CD4-positive, alpha-beta T cell treated with Interferon gamma for 1 hour (primary cell): ENCODE data around the gene NINJ2.
"Not testable (repeated sequence)": the region's sequence is repeated elsewhere in the genome, so short reads cannot be mapped to it uniquely, and the experiment has no call there.

ENCODE experiments used
- DNase-seq: peaks from one replicate; pipeline ENCODE4 v3.0.0-alpha.2; 2020

The NINJ2 gene

DNA sequence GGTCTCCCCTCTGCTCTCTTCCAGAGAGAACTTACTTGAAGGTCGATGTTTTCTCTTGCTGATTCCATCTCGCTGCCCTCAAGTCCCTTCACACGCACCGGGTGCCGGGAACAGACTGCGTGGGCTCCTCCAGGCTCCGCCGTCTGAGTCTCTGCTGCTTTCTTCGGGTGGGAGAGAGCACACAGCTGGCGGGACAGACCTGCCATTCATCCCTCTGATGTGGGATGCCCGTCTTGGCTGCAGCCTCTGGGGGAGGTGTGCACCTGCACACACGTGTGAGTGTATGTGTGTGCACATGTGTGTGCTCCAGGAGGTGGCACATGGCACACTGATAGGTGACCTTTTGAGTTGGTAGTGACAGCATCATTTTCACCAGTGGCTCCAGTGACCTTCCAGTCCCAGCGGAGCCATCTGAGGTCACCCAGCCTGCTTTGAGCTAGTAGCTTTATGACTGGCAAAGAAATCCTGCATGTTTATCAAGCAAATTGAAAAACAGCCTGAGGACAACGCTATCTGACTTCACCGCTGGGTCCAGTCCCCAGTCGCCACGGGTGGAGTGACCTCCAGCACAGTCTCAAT, at the start of gene NINJ2:
Gene NINJ2, minus strand, starts transcription at position 153 of the 579 bp plus-strand sequence. Its CDS starts 85 bp downstream, at position 68.
- no peak for DNase-seq

DNA sequence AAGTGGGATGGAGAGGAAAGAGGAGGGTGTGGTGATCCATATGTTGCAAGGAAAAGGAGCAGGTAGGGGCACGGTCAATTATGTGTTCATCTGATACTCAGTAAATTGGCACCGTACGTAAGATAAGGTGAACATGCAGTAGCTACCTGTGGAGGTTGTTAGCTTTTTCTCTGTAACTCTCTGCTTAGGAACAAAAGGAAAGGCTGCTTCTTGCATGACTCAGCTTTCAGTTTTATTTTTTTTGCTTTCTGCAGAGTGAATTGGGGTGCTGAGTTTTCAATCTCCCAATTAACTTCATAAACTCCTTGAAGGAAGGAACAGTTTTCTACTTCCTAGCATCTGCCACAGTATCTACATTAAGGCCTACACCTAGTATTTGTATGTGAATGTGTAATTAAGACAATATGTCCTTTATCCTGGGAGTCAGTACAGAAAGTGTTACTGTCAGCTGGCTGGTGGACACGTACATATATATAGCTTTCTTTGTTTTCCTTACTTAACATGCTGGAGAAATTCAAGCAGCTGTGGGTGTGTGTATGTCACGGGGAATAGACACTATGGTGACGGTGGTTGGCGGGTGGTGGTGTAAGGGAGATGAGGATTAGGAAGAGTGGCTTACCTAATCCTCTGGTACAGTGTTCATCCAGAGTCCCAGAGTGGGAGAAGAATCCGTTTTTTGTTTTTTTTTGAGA, 49.1 kb upstream of the NINJ2 start:
- no peak for DNase-seq

DNA sequence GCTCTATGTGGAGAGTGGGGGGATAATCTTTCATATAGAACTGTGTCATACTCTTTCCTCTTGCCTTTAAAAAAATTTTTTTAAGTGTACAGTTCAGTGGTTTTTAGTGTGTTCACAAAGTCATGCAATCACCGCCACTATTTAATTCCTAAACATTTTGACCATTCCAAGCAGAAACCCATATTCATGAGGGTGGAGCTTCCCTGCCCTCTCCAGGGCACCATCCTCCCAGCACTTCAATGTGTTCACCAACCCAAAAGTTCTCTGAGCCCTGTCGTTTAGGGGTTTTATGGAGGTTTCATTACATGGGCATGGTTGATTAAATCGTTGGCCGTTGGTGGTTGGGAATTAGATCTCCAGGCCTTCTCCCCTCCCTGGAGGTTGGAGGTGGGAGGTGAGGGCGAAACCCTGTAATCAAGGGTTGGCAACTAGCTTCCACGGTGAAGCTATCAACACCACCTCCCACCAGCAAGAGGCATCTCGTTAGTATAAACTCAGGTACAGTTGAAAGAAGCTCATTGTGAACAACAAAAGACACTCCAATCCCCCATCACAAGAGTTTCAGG, 46.3 kb upstream of the NINJ2 start:
- DNase-seq = no peak

GRCh38 chr12:708084-708483, 44.8 kb upstream of the NINJ2 start:
- not testable (repeated sequence) for DNase-seq

DNA sequence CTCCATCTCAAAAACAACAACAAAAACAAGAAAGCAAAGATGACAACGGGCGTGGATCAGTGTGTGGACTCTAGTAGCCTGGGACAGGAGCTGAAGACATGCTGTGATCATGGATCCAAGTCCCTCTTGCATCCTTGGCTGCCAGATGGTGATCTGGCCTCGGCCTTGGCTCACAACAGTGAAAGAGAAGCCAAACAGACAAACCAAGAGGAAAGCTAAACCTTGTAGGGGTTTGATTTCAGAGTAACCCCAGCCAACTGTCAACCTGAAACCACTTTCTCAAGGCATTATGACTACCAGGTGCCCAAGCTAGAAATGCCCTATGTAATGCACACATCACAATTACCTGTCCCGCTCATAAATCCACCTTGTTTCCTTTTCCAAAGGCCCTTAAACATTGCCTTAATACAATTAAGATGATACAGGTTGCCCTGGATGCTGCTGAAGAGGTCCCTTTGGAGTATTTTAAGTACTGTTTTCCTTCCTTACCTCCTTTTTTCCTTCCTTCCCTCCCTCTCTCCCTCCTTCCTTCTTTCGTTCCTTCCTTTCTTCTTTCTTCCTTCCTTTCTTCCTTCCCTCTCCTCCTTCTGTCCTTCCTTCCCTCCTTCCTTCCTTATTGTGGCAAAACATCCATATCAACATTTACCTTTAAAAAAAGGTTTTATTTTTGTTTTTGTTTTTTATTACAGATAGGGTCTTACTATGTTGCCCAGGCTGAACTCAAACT, 41.4 kb upstream of the NINJ2 start:
- no peak for DNase-seq

DNA sequence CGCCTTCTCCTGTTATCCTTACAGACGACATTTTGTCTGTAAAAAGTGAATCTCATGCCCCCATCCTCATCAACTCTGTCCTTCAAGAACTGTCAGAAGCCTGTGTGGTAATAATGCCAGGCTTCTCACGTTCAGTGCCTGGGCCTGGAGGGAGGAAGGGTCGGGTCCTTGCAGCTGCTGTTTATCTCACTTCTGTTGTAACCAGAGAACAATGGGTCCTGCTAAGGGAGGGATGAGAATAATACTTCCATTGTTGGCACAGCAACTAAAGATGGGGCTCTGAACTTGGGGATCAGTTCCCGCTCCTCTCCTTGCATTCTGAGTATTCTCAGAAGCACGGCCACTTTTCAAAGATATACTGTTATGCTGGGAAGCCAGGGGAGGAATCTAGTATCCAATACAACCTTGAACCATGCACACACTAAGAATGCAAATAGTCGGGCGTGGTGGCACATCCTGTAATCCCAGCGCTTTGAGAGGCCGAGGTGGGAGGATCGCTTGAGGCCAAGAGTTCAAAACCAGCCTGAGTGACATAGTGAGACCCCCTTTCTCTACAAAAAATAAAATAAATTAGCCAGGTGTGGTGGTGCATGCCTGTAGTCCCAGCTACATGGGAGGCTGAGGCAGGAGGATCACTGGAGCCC, 38.8 kb upstream of the NINJ2 start:
- no peak for DNase-seq

GRCh38 chr12:700016-700415, 36.8 kb upstream of the NINJ2 start:
- no peak for DNase-seq

- not testable (repeated sequence) for DNase-seq
Measured at GRCh38 chr12:698222-698621, 35.0 kb upstream of the NINJ2 start.

DNA sequence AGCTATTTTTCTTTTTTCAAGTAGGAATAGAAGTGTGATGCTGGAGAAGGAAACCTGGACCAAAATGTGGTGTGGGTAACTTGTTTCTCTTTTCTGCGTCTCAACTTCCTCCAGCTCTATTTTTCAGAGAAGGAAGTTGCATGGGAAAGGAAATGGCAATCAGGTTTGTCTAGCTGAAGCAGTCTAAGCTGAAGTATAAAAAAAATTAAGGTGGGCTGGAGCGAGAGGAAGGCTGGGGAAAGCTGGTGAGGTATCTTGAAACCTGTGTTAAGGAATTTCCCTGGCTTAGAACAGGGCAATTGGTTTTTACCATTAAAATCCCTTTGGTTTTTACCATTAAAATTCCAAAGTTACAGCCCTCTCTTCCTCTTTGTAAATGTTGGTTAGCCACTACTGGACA, 34.2 kb upstream of the NINJ2 start:
- DNase-seq = no peak

DNA sequence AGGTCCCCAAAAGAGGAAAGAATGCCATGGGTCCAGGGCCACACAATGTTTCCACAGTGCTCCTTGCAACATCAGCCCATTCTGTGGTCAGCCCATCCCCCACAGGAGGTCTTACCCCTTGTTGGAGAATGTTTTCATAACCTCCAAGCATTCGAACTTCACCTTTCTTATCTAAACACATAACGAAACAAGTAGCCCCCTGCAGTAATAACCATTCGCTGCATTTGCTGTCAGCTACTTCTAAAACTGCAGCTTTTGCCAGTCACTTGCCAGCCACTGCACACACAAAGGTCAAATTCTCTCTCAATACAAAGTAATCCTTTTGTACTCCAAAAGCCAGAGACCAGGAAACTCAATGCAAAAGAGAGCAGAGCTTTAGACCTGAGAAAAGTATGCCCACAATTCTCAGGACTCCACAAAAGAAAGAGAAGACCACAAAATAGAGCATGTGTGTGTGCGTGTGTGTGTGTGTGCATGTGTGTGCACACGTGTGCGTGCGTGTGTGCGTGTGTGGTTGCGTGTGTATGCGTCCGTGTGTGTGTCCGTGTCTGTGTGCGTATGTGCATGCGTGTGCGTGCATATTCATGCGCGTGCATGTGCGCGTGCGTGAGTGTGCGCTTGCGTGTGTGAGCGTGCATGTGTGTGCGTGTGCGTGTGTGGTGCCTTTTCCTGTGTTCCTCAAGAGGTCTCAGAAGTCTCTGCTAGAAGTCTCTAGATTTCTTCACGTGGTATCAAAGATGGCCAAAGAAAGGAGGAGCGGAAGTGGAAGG, 31.7 kb upstream of the NINJ2 start:
- no peak for DNase-seq

DNA sequence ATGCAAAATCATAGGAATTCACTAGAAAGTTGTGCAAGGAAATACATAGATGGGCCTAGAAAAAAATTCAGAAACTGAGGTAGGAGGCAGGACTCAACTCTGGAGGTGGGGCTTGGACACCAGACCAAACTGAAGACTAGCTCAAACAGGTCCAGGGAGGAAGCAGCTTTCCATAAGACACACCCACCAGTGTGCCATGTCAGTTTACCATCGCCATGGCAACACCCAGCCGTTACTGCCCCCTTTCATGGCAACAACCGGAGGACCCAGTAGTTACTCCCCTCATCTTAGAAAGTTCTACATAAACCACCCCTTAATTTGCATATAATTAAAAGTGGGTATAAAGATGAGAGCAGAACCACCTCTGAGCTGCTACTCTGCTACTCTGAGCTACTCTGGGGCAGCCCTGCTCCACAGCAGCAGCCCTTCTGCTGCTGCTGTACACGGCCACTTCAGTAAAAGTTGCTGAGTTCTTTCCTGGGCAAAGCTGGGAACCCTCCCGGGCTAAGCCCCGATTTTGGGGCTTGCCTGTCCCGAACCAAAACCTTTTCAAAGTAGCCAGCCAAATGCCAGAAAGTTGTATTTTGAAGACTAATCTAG, 30.8 kb upstream of the NINJ2 start:
- no peak for DNase-seq

DNA sequence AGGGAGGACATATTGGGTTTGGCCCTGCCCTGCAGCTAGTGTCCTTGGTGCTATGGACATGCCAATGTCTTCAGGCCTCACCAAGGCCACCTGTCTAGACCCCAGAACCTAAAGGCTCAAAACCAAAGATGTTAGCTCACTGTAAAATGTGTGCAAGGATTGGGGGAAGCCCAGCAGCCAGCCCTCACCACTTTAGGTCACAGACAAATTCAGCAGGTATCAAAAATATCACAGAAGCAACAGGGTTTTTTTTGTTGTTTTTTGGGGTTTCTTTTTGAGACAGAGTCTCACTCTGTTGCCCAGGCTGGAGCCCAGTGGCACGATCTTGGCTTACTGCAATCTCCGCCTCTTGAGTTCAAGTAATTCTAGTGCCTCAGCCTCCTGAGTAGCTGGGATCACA, 29.0 kb upstream of the NINJ2 start:
- no peak for DNase-seq

- no peak for DNase-seq
Measured at GRCh38 chr12:690466-690865, 27.2 kb upstream of the NINJ2 start.

DNA sequence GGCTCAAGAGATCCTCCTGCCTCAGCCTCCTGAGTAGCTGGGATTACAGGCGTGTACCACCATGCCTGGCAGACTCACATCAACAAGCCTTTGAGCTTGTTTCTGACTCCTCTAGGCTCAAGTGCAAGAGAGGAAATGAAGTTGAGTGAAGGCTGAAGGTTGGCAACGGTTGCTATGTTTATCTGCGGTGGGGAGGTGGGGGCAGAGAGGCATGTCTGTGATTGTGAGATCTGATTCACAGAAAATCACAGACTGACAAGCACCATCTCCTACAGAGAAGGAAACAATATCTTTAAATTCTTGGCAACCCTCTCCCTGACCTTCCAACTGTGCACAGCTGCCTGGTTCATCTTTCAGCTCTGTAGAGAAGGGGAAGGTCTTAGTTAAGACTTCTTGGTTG, 22.1 kb upstream of the NINJ2 start:
- DNase-seq = peak; percentile 90

DNA sequence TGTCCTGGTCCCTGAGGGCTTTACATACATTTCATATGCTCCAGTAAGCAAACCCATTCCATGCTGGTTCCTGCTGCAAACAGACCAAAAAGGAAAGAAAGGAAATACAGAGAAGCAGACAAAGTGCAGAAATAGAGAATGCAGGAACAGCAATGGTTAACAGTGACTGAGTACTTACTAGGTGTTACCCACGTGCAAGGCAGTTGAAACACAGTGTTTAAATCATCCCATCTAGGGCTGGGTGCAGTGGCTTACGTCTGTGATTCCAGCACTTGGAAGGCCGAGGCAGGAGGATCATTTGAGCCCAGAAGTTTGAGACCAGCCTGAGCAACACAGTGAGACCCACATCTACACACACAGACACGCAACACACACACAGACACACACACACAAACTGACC, 21.2 kb upstream of the NINJ2 start:
- no peak for DNase-seq

DNA sequence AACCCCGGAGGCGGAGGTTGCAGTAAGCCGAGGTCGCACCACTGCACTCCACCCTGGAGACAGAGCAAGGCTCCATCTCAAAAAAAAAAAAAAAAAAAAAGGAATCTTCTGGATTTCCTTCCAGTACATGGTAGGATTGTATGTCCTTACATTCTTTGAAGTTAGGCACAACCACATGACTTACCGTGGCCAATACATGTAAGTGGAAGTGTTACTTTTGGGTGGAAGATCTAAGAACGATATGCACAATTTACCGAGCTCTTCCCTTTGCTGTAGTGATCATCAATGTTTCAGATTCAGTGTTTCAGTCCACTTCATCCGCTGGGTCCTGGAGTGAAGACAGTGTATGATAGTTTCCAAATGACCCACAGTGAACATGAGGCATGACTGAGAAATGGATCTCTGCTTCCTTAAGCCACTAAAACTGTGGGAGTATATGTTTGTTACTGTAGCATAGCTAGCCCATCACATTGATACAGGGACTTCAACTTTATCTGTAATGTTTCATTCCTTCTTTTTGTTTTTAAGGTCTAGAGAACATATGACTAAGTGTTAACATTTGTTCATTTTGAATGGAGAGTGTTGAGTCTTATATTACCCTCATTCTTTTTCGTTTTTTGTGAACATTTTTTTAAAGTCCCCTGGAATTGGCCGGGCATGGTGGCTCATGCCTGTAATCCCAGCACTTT, 18.5 kb upstream of the NINJ2 start:
- no peak for DNase-seq

GRCh38 chr12:678747-679712, 15.8 kb upstream of the NINJ2 start:
- no peak for DNase-seq

DNA sequence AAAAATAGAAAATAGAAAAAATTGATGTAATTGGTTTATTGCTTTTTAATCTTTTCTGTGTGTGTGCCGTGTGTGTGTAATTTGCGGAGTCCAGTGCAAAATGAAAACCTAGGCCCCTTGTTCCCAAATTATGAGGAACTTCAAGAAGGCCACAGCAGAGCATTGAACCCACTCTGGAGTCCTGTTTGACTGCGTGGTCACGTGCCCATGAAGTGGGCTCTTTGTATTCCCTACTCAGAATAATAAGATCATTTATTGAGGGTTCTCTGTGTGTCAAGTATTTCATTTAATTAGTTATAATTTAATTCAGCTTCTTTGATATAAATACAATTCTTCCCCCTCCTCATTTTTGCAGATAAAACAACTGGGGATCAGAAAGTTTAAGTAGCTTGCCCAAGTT, 12.3 kb upstream of the NINJ2 start:
- no peak for DNase-seq

- peak; percentile 64 for DNase-seq
Measured at GRCh38 chr12:674272-674781, 11.1 kb upstream of the NINJ2 start.

GRCh38 chr12:673849-674248, 10.6 kb upstream of the NINJ2 start:
- no peak for DNase-seq
